PFSK-1 (cell line): ENCODE results near the gene C3orf20.

ENCODE experiments used
- POLR2AphosphoS5 ChIP-seq: IDR thresholded peaks from 2 replicates; pipeline ENCODE4 v1.6.1; 2012; ENCODE audit warnings: low read depth, mild to moderate bottlenecking, control low read depth, low read length, moderate library complexity
- REST ChIP-seq, 2 experiments: IDR thresholded peaks; 2 replicates each; pipeline versions ENCODE4 v1.6.1 to v1.8.0; 2011 to 2012; ENCODE audit warnings: low read depth in 2 of 2, low read length in 2 of 2, control low read depth in 1 of 2, inconsistent platforms in 1 of 2, mild to moderate bottlenecking in 1 of 2, moderate library complexity in 1 of 2; ENCODE audit not compliant: insufficient read depth in 1 of 2
- SIN3A ChIP-seq: IDR thresholded peaks from 2 replicates; pipeline ENCODE4 v1.6.1; 2012; ENCODE audit warnings: mild to moderate bottlenecking, low read length, moderate library complexity, borderline replicate concordance; ENCODE audit not compliant: insufficient read depth

GRCh38 chr3:14772533-14773138, 97.7 kb downstream of the C3orf20 start:
- TF ChIP-seq REST (IDR thresholded peaks at IDR 0.05; ENCODE audit: insufficient read depth in 1 of 2, low read depth in 2 of 2, low read length in 2 of 2) (no peak), POLR2AphosphoS5 (no peak), SIN3A (no peak)
